ENCODE data around the gene CCDC83. TPM values are rescaled to one million over a fixed set of nuclear protein-coding genes. Genes with fewer than 3 reads are reported as not detected.

The CCDC83 gene
- total RNA-seq, 1 experiment from 2014 or later: not detected

DNA sequence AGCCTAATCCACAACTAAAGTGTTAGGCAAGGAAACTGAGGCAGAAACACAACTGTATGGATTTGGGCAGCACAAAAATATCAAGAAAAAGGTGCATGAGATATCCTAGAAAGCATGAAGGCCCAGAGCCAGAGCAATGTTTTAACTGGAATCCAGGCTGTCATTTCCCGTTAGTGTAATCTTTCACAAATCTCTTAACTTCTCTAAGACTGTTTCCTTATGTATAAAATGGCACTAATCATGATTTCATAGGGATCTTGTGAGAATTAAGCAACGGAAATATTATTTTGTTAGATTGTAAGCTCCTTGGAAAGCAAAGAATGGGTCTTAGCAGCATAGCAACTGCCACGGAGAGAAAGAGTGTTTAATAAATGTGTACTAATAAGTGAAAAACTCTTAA lies 29.6 kb upstream of the CCDC83 start:
- H3K36me3 Mint-ChIP-seq (ENCODE audit: insufficient read depth in 1 of 3, low read depth in 3 of 3): no peaks in the 10 kb centered on the region
- TF ChIP-seq, protein P1, sequence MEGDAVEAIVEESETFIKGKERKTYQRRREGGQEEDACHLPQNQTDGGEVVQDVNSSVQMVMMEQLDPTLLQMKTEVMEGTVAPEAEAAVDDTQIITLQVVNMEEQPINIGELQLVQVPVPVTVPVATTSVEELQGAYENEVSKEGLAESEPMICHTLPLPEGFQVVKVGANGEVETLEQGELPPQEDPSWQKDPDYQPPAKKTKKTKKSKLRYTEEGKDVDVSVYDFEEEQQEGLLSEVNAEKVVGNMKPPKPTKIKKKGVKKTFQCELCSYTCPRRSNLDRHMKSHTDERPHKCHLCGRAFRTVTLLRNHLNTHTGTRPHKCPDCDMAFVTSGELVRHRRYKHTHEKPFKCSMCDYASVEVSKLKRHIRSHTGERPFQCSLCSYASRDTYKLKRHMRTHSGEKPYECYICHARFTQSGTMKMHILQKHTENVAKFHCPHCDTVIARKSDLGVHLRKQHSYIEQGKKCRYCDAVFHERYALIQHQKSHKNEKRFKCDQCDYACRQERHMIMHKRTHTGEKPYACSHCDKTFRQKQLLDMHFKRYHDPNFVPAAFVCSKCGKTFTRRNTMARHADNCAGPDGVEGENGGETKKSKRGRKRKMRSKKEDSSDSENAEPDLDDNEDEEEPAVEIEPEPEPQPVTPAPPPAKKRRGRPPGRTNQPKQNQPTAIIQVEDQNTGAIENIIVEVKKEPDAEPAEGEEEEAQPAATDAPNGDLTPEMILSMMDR (conservative IDR thresholded peaks at IDR 0.05): no peak

More for the DNA sequence above, 29.6 kb upstream of the CCDC83 start:
- no peak overlapping the region for H4K91ac ChIP-seq (ENCODE audit: insufficient read length, low read depth, low read length)
- no peak overlapping the region for H2BK15ac ChIP-seq (ENCODE audit: low read depth, low read length)
- H3K14ac ChIP-seq (ENCODE audit: insufficient read depth, low read length): no peak overlapping the region
- no peak overlapping the region for H2BK5ac ChIP-seq (ENCODE audit: insufficient read length, low read length)
- no peaks in the 10 kb centered on the region for H3K23me2 ChIP-seq (ENCODE audit: insufficient read length, low read depth, low read length, poor library complexity, severe bottlenecking)
- H3K79me2 ChIP-seq (ENCODE audit: insufficient read depth, low read length): no peaks in the 10 kb centered on the region
- no peak overlapping the region for H3K9ac ChIP-seq (ENCODE audit: extremely low read depth, insufficient read length, low read length)
- H2BK12ac ChIP-seq (ENCODE audit: insufficient read length, low read depth, low read length): no peak overlapping the region
- no peak overlapping the region for H3K4me2 ChIP-seq (ENCODE audit: insufficient read depth, insufficient read length, low read length)
- H3K27me3 ChIP-seq (ENCODE audit: insufficient read depth, low read length): no peaks in the 10 kb centered on the region; the same call in 1 of the 2 replicates
- H2AK5ac ChIP-seq (ENCODE audit: insufficient read length, low read length): no peak overlapping the region
- no peak overlapping the region for H3K27ac ChIP-seq (ENCODE audit: insufficient read length, low read depth, low read length)
- no peak overlapping the region for H4K5ac ChIP-seq (ENCODE audit: insufficient read length, low read depth, low read length)
- no peak overlapping the region for H2BK20ac ChIP-seq (ENCODE audit: low read depth, low read length, poor library complexity, severe bottlenecking)
- H3K18ac ChIP-seq (ENCODE audit: insufficient read length, low read depth, low read length): no peak overlapping the region
- no peaks in the 10 kb centered on the region for H3K9me3 ChIP-seq (ENCODE audit: control insufficient read depth, low read depth, low read length)
- WGBS (ENCODE audit: extremely low coverage, insufficient read length, low lambda C conversion rate): no CpG with 5 or more reads among the region's 3 CpGs
- H3K27ac Mint-ChIP-seq: no peak overlapping the region
- no peak overlapping the region for H4K8ac ChIP-seq (replicated peaks; ENCODE audit: insufficient read length, low read depth, low read length)
- H3K9me3 Mint-ChIP-seq: no peaks in the 10 kb centered on the region
- no peak overlapping the region for H2AFZ ChIP-seq (ENCODE audit: low read length)
- H3K56ac ChIP-seq (ENCODE audit: insufficient read length, low read depth, low read length): no peak overlapping the region
- H4K20me1 ChIP-seq (ENCODE audit: control insufficient read depth, insufficient read depth, insufficient read length): no peaks in the 10 kb centered on the region
- peaks cover 1% of the 10 kb centered on the region for H3K27me3 Mint-ChIP-seq (ENCODE audit: low read depth)
- H3K4me1 ChIP-seq (ENCODE audit: insufficient read depth, low read length): no peaks in the 10 kb centered on the region
- DNase-seq: no peak
- no peaks in the 10 kb centered on the region for H3K79me1 ChIP-seq (ENCODE audit: insufficient read depth, low read depth, low read length, poor library complexity, severe bottlenecking)
- H3T11ph ChIP-seq (ENCODE audit: low read length): no peak overlapping the region
- H2BK120ac ChIP-seq (ENCODE audit: low read depth, low read length, poor library complexity, severe bottlenecking): no peak overlapping the region
- no peak overlapping the region for H3K23ac ChIP-seq (ENCODE audit: insufficient read length, low read depth, low read length)
- H3K4ac ChIP-seq (ENCODE audit: low read depth, low read length): no peak overlapping the region
- no peak overlapping the region for H3K4me3 Mint-ChIP-seq
- H3K4me1 Mint-ChIP-seq: peaks cover under 1 to 3% of the 10 kb centered on the region in 2 experiments; a peak in 3 of 4 replicates

All from H9 (cell line).